Brain pericyte (primary cell): Measurements from ENCODE around the gene PGLYRP4.

Source experiments
- DNase-seq: peaks from one replicate; pipeline ENCODE4 v3.0.0-alpha.2; 2012; ENCODE audit warnings: low read depth, low spot score

Gene PGLYRP4

GRCh38 chr1:153348511-153349362 lies at the start of gene PGLYRP4:
Gene PGLYRP4, minus strand, starts transcription at chr1:153348841. Its CDS starts 909 bp downstream, at chr1:153347932.
- DNase-seq = no peak

GRCh38 chr1:153397924-153398651 lies 49.4 kb upstream of the PGLYRP4 start:
- no peak for DNase-seq

- DNase-seq = no peak
Measured at GRCh38 chr1:153397051-153397923, 48.6 kb upstream of the PGLYRP4 start.

- DNase-seq = no peak
Measured at GRCh38 chr1:153396461-153396860, 47.8 kb upstream of the PGLYRP4 start.

- no peak for DNase-seq
Measured at GRCh38 chr1:153395776-153396175, 47.1 kb upstream of the PGLYRP4 start.

- no peak for DNase-seq
Measured at GRCh38 chr1:153395136-153395685, 46.6 kb upstream of the PGLYRP4 start.

- no peak for DNase-seq
Measured at GRCh38 chr1:153394391-153394790, 45.8 kb upstream of the PGLYRP4 start.

- no peak for DNase-seq
Measured at GRCh38 chr1:153393926-153394325, 45.3 kb upstream of the PGLYRP4 start.

- DNase-seq = no peak
Measured at GRCh38 chr1:153392822-153393221, 44.2 kb upstream of the PGLYRP4 start.

- no peak for DNase-seq
Measured at GRCh38 chr1:153392258-153392657, 43.6 kb upstream of the PGLYRP4 start.

GRCh38 chr1:153390938-153391710 lies 42.5 kb upstream of the PGLYRP4 start, which contains the start of gene S100A8:
Gene S100A8, minus strand, starts transcription at chr1:153391073. Its CDS starts 538 bp downstream, at chr1:153390535.
- DNase-seq = no peak

- DNase-seq = no peak
Measured at GRCh38 chr1:153389973-153390879, 41.6 kb upstream of the PGLYRP4 start.

- no peak for DNase-seq
Measured at GRCh38 chr1:153389401-153389800, 40.8 kb upstream of the PGLYRP4 start.

GRCh38 chr1:153387785-153388184 lies 39.1 kb upstream of the PGLYRP4 start:
- DNase-seq = no peak

- no peak for DNase-seq
Measured at GRCh38 chr1:153387001-153387400, 38.4 kb upstream of the PGLYRP4 start.

GRCh38 chr1:153386500-153386901 lies 37.9 kb upstream of the PGLYRP4 start:
- DNase-seq = no peak

GRCh38 chr1:153384958-153385580 lies 36.4 kb upstream of the PGLYRP4 start:
- no peak for DNase-seq

- DNase-seq = no peak
Measured at GRCh38 chr1:153380711-153381110, 32.1 kb upstream of the PGLYRP4 start.

- DNase-seq = no peak
Measured at GRCh38 chr1:153379591-153379990, 30.9 kb upstream of the PGLYRP4 start.
